Right lobe of liver (tissue), 4 donors: ENCODE data around the gene STK32B.

Experiments
- POLR2A ChIP-seq: fragments of 450-650 bp; IDR thresholded peaks from one replicate; pipeline ENCODE4 v1.6.1; 2017; ENCODE audit warnings: antibody characterized with exemption, mild to moderate bottlenecking
- TF ChIP-seq, protein P1 (sequence below), 4 donors: fragments of 200-600 bp in 3 of 4; fragments of 450-650 bp in 1 of 4; IDR thresholded peaks; one replicate each; pipeline versions ENCODE4 v1.5.1 to v1.8.0; 2016 to 2022; ENCODE audit warnings: antibody characterized with exemption in 4 of 4, mild to moderate bottlenecking in 2 of 4
- donor health status: DM: no; HTN: no; CAD: no.
- donor health status: DM: no; HTN: no; CAD: no.
- donor health status: DM: no; HTN: yes; CAD: no.

GRCh38 chr4:5186271-5187064 lies 135.2 kb downstream of the STK32B start:
- no peak for TF ChIP-seq POLR2A
- TF ChIP-seq, protein P1, sequence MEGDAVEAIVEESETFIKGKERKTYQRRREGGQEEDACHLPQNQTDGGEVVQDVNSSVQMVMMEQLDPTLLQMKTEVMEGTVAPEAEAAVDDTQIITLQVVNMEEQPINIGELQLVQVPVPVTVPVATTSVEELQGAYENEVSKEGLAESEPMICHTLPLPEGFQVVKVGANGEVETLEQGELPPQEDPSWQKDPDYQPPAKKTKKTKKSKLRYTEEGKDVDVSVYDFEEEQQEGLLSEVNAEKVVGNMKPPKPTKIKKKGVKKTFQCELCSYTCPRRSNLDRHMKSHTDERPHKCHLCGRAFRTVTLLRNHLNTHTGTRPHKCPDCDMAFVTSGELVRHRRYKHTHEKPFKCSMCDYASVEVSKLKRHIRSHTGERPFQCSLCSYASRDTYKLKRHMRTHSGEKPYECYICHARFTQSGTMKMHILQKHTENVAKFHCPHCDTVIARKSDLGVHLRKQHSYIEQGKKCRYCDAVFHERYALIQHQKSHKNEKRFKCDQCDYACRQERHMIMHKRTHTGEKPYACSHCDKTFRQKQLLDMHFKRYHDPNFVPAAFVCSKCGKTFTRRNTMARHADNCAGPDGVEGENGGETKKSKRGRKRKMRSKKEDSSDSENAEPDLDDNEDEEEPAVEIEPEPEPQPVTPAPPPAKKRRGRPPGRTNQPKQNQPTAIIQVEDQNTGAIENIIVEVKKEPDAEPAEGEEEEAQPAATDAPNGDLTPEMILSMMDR (IDR thresholded peaks at IDR 0.05): no peak
